Measurements from ENCODE around the gene SEMA7A.

SEMA7A gene

GRCh38 chr15:74414603-74415338 is 19.0 kb downstream of the SEMA7A start:
- H3K27ac ChIP-seq: no peak overlapping the region
- TF ChIP-seq, protein P1, sequence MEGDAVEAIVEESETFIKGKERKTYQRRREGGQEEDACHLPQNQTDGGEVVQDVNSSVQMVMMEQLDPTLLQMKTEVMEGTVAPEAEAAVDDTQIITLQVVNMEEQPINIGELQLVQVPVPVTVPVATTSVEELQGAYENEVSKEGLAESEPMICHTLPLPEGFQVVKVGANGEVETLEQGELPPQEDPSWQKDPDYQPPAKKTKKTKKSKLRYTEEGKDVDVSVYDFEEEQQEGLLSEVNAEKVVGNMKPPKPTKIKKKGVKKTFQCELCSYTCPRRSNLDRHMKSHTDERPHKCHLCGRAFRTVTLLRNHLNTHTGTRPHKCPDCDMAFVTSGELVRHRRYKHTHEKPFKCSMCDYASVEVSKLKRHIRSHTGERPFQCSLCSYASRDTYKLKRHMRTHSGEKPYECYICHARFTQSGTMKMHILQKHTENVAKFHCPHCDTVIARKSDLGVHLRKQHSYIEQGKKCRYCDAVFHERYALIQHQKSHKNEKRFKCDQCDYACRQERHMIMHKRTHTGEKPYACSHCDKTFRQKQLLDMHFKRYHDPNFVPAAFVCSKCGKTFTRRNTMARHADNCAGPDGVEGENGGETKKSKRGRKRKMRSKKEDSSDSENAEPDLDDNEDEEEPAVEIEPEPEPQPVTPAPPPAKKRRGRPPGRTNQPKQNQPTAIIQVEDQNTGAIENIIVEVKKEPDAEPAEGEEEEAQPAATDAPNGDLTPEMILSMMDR (conservative IDR thresholded peaks at IDR 0.05): no peak
- TF ChIP-seq ZFX (IDR thresholded peaks at IDR 0.05): no peak

- no peak for TF ChIP-seq ZFX (IDR thresholded peaks at IDR 0.05)
- TF ChIP-seq, protein P1 (conservative IDR thresholded peaks at IDR 0.05): no peak
- H3K27ac ChIP-seq: no peak overlapping the region
Measured at GRCh38 chr15:74414081-74414580, 19.6 kb downstream of the SEMA7A start.

- no peak overlapping the region for H3K27ac ChIP-seq
- no peak for TF ChIP-seq ZFX (IDR thresholded peaks at IDR 0.05)
- TF ChIP-seq, protein P1 (conservative IDR thresholded peaks at IDR 0.05): no peak
Measured at GRCh38 chr15:74413350-74414080, 20.2 kb downstream of the SEMA7A start.

GRCh38 chr15:74412159-74412558 is 21.6 kb downstream of the SEMA7A start:
- no peak overlapping the region for H3K27ac ChIP-seq
- TF ChIP-seq, protein P1 (conservative IDR thresholded peaks at IDR 0.05): no peak
- TF ChIP-seq ZFX (IDR thresholded peaks at IDR 0.05): no peak

- no peak for TF ChIP-seq ZFX (IDR thresholded peaks at IDR 0.05)
- TF ChIP-seq, protein P1 (conservative IDR thresholded peaks at IDR 0.05): no peak
- H3K27ac ChIP-seq: no peak overlapping the region
Measured at GRCh38 chr15:74411686-74412085, 22.1 kb downstream of the SEMA7A start.

DNA sequence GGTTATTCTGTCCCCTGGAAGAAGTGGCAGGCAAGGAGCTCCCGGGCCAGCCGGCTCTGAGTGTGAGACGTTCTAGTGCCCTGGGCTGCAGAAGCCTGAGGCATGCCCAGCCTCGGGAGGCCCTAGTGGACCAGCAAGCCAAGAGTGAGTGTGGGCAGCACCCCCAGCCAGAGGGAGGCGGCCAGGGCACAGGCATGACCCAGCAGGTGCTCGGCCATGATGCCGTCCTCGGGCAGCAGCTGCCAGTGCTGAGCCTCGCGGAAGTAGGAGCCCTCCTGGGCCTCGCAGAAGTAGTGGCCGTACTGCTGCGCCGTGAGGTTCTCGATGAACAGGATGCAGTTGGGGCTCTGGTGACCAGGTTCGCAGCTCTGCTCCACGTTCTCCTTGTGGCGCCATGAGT is 23.3 kb downstream of the SEMA7A start:
- no peak overlapping the region for H3K27ac ChIP-seq
- TF ChIP-seq, protein P1 (conservative IDR thresholded peaks at IDR 0.05): no peak
- TF ChIP-seq ZFX (IDR thresholded peaks at IDR 0.05): no peak

DNA sequence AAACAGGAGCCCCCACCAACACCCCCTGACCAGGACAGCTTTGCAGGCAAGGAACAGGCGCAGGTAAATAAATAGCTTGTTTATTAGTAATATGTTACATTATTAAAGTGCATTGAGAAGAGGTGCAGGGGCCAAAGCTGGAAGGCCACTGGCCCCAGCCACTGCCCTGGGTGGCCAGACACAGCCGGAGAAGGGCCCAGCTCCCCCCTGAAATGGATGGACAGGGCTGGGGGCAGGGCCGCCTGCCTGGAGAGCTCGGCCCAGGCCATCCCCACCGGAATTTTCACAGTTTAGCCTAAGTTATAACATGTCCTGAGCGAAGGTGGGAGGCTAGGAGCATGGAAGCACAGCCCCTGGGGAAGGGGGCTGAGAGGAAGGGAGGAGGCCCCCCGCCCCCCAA is 24.5 kb downstream of the SEMA7A start:
- TF ChIP-seq ZFX (IDR thresholded peaks at IDR 0.05): no peak
- no peak overlapping the region for H3K27ac ChIP-seq

All from C4-2B (cell line).